Activated T-cell treated with anti-CD3 and anti-CD28 coated beads, Interleukin-2, amount 50 U/mL, for 24 hours (primary cell): ENCODE data around the gene MMEL1.

Experiments
- DNase-seq: peaks from one replicate; pipeline ENCODE4 v3.0.0-alpha.2; 2020
- H3K27ac Mint-ChIP-seq: 2 replicates; pipeline ENCODE4 v1.8.0; 2020; ENCODE audit warnings: mild to moderate bottlenecking, mixed read lengths
- H3K27me3 Mint-ChIP-seq: 2 replicates; pipeline ENCODE4 v1.8.0; 2020; ENCODE audit warnings: mixed read lengths
- H3K36me3 Mint-ChIP-seq: 2 replicates; pipeline ENCODE4 v1.8.0; 2020; ENCODE audit warnings: low read depth, mixed read lengths
- H3K4me1 Mint-ChIP-seq: 2 replicates; pipeline ENCODE4 v1.8.0; 2020; ENCODE audit warnings: low read depth, mixed read lengths
- H3K4me3 Mint-ChIP-seq: 2 replicates; pipeline ENCODE4 v1.8.0; 2020; ENCODE audit warnings: mild to moderate bottlenecking, moderate library complexity, mixed read lengths
- H3K9me3 Mint-ChIP-seq: 2 replicates; pipeline ENCODE4 v1.8.0; 2020; ENCODE audit warnings: mixed read lengths

The MMEL1 gene

DNA sequence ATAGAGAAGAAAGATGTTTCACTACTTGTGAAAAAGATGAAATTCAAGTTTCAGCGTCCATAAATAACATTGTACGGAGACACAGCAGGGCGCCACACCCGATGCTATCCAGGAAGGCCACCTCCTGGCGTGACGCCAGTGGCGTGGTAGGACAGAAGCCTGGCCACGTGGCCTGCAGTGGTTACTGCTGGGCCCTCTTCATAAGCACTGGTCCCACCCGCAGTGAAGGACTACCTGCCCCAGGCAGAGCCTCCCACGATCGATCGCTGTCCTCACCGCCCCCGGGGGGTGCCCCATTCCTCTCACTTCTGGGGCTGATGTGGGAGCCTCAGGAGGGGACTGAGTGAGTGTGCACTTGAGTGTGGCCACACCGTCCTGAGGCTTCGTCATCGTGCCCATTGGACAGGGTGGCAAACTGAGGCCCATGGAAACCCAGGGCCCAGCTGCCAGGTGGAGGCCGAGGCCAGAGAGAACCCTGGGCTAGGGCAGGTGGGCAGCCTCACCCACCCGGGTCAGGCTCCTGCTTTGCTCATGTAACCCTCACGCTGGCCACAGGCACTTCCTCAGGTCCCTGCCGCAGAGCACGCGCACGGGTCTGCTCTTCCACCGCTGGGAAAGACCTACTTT, 91.1 kb downstream of the MMEL1 start:
- no peak overlapping the region for H3K27ac Mint-ChIP-seq
- peaks cover 15% of the 10 kb centered on the region for H3K4me1 Mint-ChIP-seq
- DNase-seq, result no peak
- H3K9me3 Mint-ChIP-seq, result no peaks in the 10 kb centered on the region
- peaks cover 2% of the 10 kb centered on the region for H3K27me3 Mint-ChIP-seq
- no peak overlapping the region for H3K4me3 Mint-ChIP-seq
- H3K36me3 Mint-ChIP-seq, result no peaks in the 10 kb centered on the region

DNA sequence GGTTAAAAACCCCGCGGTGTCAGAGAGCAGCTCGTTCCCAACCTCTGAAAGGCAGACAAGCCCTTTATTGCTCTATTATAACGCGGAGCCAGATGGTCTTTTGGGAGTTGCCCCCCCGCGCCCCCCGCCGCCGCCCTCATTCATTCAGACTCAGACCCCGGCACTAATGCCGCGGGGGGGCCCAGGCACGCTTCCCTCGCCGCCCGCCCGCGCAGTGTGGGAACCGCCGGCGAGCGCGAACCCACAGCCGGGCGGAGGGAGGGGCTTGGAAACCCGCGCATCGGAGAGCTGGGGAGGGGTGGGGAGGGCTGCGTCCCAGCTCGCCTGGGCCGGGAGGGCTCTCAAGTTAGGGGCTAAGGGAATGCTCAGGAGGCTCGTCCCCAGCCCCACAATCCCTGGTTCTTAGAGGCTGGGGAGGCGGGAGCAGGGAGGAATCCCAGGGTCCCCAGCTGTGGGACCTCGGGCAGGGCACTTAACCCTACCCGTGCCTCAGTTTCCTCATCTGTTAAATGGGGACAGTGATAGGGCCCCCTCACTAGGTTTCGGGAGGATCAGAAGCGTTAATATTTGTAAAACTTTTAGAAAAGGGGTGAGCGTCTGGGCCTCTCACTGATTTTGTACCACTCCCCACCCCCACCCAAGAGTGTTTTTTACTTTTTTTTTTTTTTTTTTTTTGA, 91.9 kb downstream of the MMEL1 start:
- Mint-ChIP-seq H3K9me3 (no peaks in the 10 kb centered on the region), H3K36me3 (no peaks in the 10 kb centered on the region), H3K4me1 (peaks cover 15% of the 10 kb centered on the region), H3K4me3 (no peak overlapping the region), H3K27ac (no peak overlapping the region), H3K27me3 (peaks cover 2% of the 10 kb centered on the region)
- DNase-seq, result no peak
